Activated CD8-positive, alpha-beta T cell treated with anti-CD3 and anti-CD28 coated beads, Interleukin-2, amount 10 ng/mL, durations not matched to agents 7 days and 5 days (primary cell): ENCODE data around the gene GRIA4. TPM values are rescaled to one million over a fixed set of nuclear protein-coding genes. Genes with fewer than 3 reads are reported as not detected.

ENCODE experiments used
- ATAC-seq: fragments of 150-1000 bp; cut with Tn5 transposase; one replicate; pipeline ENCODE4 v1.10.0; 2021; ENCODE audit warnings: moderate library complexity
- CTCF ChIA-PET: fragments of 350-600 bp; sonication (Branson Sonifier 250); formaldehyde crosslinking; loops from one replicate; lab custom pipeline; 2021; ENCODE audit warnings: antibody characterized with exemption; lab: Charles Lee
- POLR2A ChIA-PET: fragments of 350-600 bp; sonication (Branson Sonifier 250); formaldehyde crosslinking; loops from one replicate; lab custom pipeline; 2021; ENCODE audit warnings: antibody characterized with exemption; lab: Charles Lee
- DNase-seq: peaks from one replicate; pipeline ENCODE4 v3.0.0-alpha.2; 2020
- H3K27ac Mint-ChIP-seq: one replicate; pipeline ENCODE4 v1.8.0; 2021; ENCODE audit warnings: mild to moderate bottlenecking, mixed read lengths
- H3K27me3 Mint-ChIP-seq: one replicate; pipeline ENCODE4 v1.8.0; 2021; ENCODE audit warnings: low read depth, mixed read lengths
- H3K36me3 Mint-ChIP-seq: one replicate; pipeline ENCODE4 v1.8.0; 2021; ENCODE audit warnings: low read depth, mixed read lengths
- H3K4me1 Mint-ChIP-seq: one replicate; pipeline ENCODE4 v1.8.0; 2021; ENCODE audit warnings: low read depth, mixed read lengths
- H3K4me3 Mint-ChIP-seq: one replicate; pipeline ENCODE4 v1.8.0; 2021; ENCODE audit warnings: mild to moderate bottlenecking, mixed read lengths
- H3K9me3 Mint-ChIP-seq: one replicate; pipeline ENCODE4 v1.8.0; 2022; ENCODE audit warnings: mixed read lengths; ENCODE audit not compliant: insufficient read depth
- total RNA-seq, 2 experiments: library from RNA; stranded (reverse); gene quantifications; one replicate each; pipeline ENCODE4 v1.2.3, GENCODE V29; 2021

The GRIA4 gene
- total RNA-seq, 2 experiments from 2014 or later, result not detected

- H3K36me3 Mint-ChIP-seq, result no peaks in the 10 kb centered on the region
- H3K4me3 Mint-ChIP-seq, result no peak overlapping the region
- H3K9me3 Mint-ChIP-seq, result no peaks in the 10 kb centered on the region
- CTCF ChIA-PET, result no interaction called here
- peaks cover 2% of the 10 kb centered on the region for H3K27me3 Mint-ChIP-seq
- no peak for DNase-seq
- no peaks in the 10 kb centered on the region for H3K4me1 Mint-ChIP-seq
- no peak for ATAC-seq
- H3K27ac Mint-ChIP-seq, result no peak overlapping the region
- POLR2A ChIA-PET, result no interaction called here
These were observed 344.0 kb downstream of the GRIA4 start for GRCh38 chr11:105953886-105954285.

- H3K36me3 Mint-ChIP-seq, result no peaks in the 10 kb centered on the region
- POLR2A ChIA-PET, result no interaction called here
- ATAC-seq, result no peak
- no peaks in the 10 kb centered on the region for H3K4me1 Mint-ChIP-seq
- CTCF ChIA-PET, result no interaction called here
- no peak overlapping the region for H3K4me3 Mint-ChIP-seq
- no peak overlapping the region for H3K27ac Mint-ChIP-seq
- H3K9me3 Mint-ChIP-seq, result peaks cover 5% of the 10 kb centered on the region
- no peak for DNase-seq
- no peaks in the 10 kb centered on the region for H3K27me3 Mint-ChIP-seq
These were observed 350.7 kb downstream of the GRIA4 start for GRCh38 chr11:105960252-105961245.

DNA sequence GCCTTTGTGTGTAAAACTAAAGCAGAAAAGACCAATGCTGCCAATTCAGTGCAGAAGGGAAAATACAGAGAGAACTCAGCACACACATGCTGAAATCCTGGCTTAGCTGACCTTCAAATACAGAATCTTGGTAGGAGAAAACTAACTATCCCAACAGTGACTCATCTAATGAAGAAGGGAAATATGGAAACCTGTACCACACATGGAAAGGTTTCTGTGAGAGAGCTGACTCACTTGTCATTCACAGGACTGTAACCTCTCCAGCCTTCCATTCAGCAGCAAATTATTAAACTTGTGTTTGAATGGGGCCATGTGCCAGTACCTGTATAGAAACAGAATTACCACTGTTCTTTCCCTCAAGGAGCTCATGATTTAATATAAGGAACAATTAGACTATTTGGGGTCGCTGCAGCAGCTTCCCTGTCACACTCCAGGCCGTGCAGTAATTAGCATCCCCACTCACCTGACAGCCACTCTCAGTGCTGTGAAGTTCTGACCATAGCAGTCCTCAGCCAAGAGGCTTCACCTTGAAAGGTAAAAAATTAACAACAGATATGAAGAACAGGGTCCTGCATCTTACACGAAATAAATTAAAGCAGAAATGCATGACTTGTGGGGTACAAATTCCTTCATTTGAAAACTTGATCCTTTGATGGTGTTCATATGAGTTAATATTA, 358.3 kb downstream of the GRIA4 start:
- H3K4me1 Mint-ChIP-seq, result no peaks in the 10 kb centered on the region
- no peaks in the 10 kb centered on the region for H3K9me3 Mint-ChIP-seq
- CTCF ChIA-PET, result no interaction called here
- H3K27ac Mint-ChIP-seq, result no peak overlapping the region
- no peak overlapping the region for H3K4me3 Mint-ChIP-seq
- POLR2A ChIA-PET, result no interaction called here
- no peaks in the 10 kb centered on the region for H3K36me3 Mint-ChIP-seq
- H3K27me3 Mint-ChIP-seq, result no peaks in the 10 kb centered on the region
- DNase-seq (no peak), ATAC-seq (no peak)

DNA sequence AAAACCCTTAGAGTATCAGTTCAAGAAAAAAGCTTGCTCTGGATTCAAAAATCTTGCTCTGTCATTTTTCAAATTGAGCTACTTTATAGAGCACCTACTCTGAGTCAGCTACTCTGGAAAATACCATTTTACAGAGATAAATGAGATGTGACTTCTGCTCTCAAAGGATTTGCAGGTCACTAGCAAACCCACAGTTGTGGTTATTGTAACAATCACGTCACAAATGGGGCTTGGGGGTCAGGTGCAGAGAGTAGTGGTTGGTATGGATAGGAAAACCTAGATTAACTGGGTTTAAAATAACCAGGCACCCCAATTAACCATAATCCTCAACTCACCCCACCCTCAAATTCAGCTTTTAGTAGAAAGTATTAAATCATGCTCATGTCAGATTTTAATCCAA, 359.9 kb downstream of the GRIA4 start:
- Mint-ChIP-seq H3K36me3 (no peaks in the 10 kb centered on the region), H3K27ac (no peak overlapping the region), H3K27me3 (no peaks in the 10 kb centered on the region), H3K4me3 (no peak overlapping the region), H3K9me3 (no peaks in the 10 kb centered on the region), H3K4me1 (no peaks in the 10 kb centered on the region)
- CTCF ChIA-PET, result no interaction called here
- no peak for DNase-seq
- no peak for ATAC-seq
- POLR2A ChIA-PET, result no interaction called here

- no peaks in the 10 kb centered on the region for H3K27me3 Mint-ChIP-seq
- H3K27ac Mint-ChIP-seq, result no peak overlapping the region
- DNase-seq, result no peak
These were observed 365.3 kb downstream of the GRIA4 start for GRCh38 chr11:105975128-105975527.

GRCh38 chr11:105979997-105980703, 370.3 kb downstream of the GRIA4 start:
- no peaks in the 10 kb centered on the region for H3K27me3 Mint-ChIP-seq
- no peak overlapping the region for H3K27ac Mint-ChIP-seq
- H3K4me1 Mint-ChIP-seq, result no peaks in the 10 kb centered on the region
- H3K9me3 Mint-ChIP-seq, result no peaks in the 10 kb centered on the region
- ATAC-seq (no peak), DNase-seq (no peak)
- H3K4me3 Mint-ChIP-seq, result no peak overlapping the region
- H3K36me3 Mint-ChIP-seq, result no peaks in the 10 kb centered on the region
- ChIA-PET CTCF (no interaction called here), POLR2A (no interaction called here)

More at GRCh38 chr11:105975128-105975527, 365.3 kb downstream of the GRIA4 start:
- ChIA-PET CTCF (no interaction called here), POLR2A (no interaction called here)
- Mint-ChIP-seq H3K4me3 (no peak overlapping the region), H3K4me1 (no peaks in the 10 kb centered on the region), H3K9me3 (no peaks in the 10 kb centered on the region), H3K36me3 (no peaks in the 10 kb centered on the region)
- ATAC-seq, result no peak

GRCh38 chr11:105986554-105986953, 376.7 kb downstream of the GRIA4 start:
- no peak overlapping the region for H3K4me3 Mint-ChIP-seq
- ChIA-PET CTCF (no interaction called here), POLR2A (interaction anchor here (0.5 kb wide), 1 partner anchor 362 kb away, joined by 3 read pairs; no protein-coding TSS in a partner anchor)
- no peak for ATAC-seq
- H3K4me1 Mint-ChIP-seq, result no peaks in the 10 kb centered on the region
- H3K36me3 Mint-ChIP-seq, result no peaks in the 10 kb centered on the region
- no peaks in the 10 kb centered on the region for H3K9me3 Mint-ChIP-seq
- H3K27me3 Mint-ChIP-seq, result no peaks in the 10 kb centered on the region
- DNase-seq, result no peak
- H3K27ac Mint-ChIP-seq, result no peak overlapping the region

DNA sequence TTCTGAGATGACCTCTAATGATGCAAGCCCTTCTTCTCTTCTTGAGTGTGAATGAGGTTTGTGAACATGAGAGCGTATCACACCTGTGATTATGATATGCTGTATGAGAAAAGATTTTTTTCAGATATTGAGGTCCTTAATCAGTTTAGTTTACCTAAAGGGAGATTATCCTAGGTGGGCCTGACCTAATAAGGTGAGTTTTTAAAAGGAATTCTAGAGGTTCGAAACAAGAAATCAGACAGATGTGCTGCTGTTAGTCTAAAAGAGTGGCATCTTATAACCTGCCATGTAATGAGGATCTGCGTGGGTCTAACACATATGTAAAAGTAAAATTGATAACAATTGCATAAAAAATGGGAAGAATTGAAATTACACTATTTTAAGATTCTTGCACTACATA, 378.3 kb downstream of the GRIA4 start:
- Mint-ChIP-seq H3K4me3 (no peak overlapping the region), H3K36me3 (peaks cover under 1% of the 10 kb centered on the region), H3K27ac (no peak overlapping the region), H3K27me3 (no peaks in the 10 kb centered on the region), H3K4me1 (no peaks in the 10 kb centered on the region), H3K9me3 (peaks cover 2% of the 10 kb centered on the region)
- ATAC-seq (no peak), DNase-seq (no peak)
- POLR2A ChIA-PET, result no interaction called here
- CTCF ChIA-PET, result no interaction called here

DNA sequence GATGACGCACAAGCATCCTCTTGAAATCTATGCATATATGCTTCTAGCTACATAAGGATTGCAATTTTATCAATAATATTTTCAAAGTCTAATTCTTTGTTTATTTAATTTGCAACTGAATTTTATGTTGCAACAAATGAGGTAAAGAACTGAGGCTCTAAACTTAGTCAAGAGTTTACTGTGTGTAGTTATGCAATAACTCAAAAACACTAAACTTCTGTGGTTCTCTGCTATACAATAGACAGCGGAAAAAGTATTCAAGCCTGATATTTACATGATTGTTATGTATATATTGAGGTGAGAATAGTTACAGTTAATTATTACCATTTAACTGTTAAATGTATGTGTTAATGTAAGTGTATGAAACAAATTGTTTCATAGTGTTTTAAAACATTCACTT, 379.3 kb downstream of the GRIA4 start:
- ChIA-PET POLR2A (no interaction called here), CTCF (no interaction called here)
- no peaks in the 10 kb centered on the region for H3K4me1 Mint-ChIP-seq
- ATAC-seq, result no peak
- peaks cover 5% of the 10 kb centered on the region for H3K36me3 Mint-ChIP-seq
- H3K27ac Mint-ChIP-seq, result no peak overlapping the region
- H3K27me3 Mint-ChIP-seq, result no peaks in the 10 kb centered on the region
- no peak for DNase-seq
- no peak overlapping the region for H3K4me3 Mint-ChIP-seq
- H3K9me3 Mint-ChIP-seq, result peaks cover 5% of the 10 kb centered on the region

- Mint-ChIP-seq H3K36me3 (peaks cover 19% of the 10 kb centered on the region), H3K27me3 (no peaks in the 10 kb centered on the region), H3K4me1 (no peaks in the 10 kb centered on the region), H3K27ac (no peak overlapping the region), H3K4me3 (no peak overlapping the region), H3K9me3 (peaks cover 5% of the 10 kb centered on the region)
- ChIA-PET CTCF (no interaction called here), POLR2A (no interaction called here)
- ATAC-seq (no peak), DNase-seq (no peak)
These were observed 382.0 kb downstream of the GRIA4 start for GRCh38 chr11:105991888-105992287.

DNA sequence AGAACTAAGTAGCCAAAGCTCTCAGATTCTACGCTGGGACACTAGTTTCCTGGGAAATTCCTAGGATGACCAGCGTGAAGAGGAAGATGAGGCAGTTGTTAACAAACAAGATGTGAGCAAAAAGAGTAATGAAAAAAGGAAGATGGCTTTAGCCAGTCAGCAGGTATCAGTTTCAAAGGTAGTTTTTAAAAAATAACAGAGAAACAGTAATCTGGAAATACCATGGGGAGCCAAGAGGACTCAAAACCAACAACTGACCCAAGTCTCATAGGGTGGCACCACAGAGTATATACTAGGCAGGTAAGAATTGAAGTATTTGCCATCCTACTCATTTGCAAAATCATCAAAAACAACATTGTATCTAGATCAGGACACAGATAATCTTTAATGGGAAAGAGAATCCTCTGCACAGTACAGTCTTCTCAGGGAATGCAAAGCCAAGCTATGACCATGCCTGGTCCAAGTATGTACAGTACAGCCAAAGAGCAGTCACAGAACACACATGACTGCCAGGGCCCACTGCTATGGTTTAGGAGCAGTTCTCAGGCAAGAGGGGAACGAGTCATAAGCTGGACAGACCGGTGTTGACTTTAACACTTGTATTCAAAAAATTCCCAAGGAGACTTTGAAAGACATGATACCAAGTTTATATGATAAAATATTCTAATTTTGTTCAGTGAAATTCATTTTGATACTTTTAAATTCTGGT, 391.6 kb downstream of the GRIA4 start:
- H3K4me3 Mint-ChIP-seq, result no peak overlapping the region
- no peaks in the 10 kb centered on the region for H3K27me3 Mint-ChIP-seq
- peaks cover 42% of the 10 kb centered on the region for H3K36me3 Mint-ChIP-seq
- ChIA-PET POLR2A (no interaction called here), CTCF (no interaction called here)
- peaks cover 7% of the 10 kb centered on the region for H3K9me3 Mint-ChIP-seq
- DNase-seq (no peak), ATAC-seq (no peak)
- H3K4me1 Mint-ChIP-seq, result no peaks in the 10 kb centered on the region
- no peak overlapping the region for H3K27ac Mint-ChIP-seq
